Gastrocnemius medialis (tissue), 4 donors: Measurements from ENCODE around the gene RASSF5.

Source experiments
- POLR2A ChIP-seq, 2 donors: fragments of 450-650 bp; IDR thresholded peaks; one replicate each; pipeline ENCODE4 v1.6.1; 2017; ENCODE audit warnings: antibody characterized with exemption in 2 of 2, mild to moderate bottlenecking in 2 of 2, moderate library complexity in 2 of 2
- TF ChIP-seq, protein P1 (sequence below), 5 experiments: fragments of 450-650 bp in 3 of 5; fragments of 200-600 bp in 2 of 5; sonication (generic) in 2 of 5; IDR thresholded peaks in 4 of 5; conservative IDR thresholded peaks in 1 of 5; 1 replicate in 4 of 5; 2 replicates in 1 of 5; pipeline ENCODE4 v1.5.1; 2016 to 2019; ENCODE audit warnings: antibody characterized with exemption in 5 of 5, mild to moderate bottlenecking in 3 of 5, moderate library complexity in 3 of 5

- TF ChIP-seq, protein P1, sequence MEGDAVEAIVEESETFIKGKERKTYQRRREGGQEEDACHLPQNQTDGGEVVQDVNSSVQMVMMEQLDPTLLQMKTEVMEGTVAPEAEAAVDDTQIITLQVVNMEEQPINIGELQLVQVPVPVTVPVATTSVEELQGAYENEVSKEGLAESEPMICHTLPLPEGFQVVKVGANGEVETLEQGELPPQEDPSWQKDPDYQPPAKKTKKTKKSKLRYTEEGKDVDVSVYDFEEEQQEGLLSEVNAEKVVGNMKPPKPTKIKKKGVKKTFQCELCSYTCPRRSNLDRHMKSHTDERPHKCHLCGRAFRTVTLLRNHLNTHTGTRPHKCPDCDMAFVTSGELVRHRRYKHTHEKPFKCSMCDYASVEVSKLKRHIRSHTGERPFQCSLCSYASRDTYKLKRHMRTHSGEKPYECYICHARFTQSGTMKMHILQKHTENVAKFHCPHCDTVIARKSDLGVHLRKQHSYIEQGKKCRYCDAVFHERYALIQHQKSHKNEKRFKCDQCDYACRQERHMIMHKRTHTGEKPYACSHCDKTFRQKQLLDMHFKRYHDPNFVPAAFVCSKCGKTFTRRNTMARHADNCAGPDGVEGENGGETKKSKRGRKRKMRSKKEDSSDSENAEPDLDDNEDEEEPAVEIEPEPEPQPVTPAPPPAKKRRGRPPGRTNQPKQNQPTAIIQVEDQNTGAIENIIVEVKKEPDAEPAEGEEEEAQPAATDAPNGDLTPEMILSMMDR (IDR thresholded peaks at IDR 0.05 in 4 of 5, conservative IDR thresholded peaks at IDR 0.05 in 1 of 5): no peak
- no peak for TF ChIP-seq POLR2A (IDR thresholded peaks at IDR 0.05)
Measured at GRCh38 chr1:206588492-206588891, 81.2 kb downstream of the RASSF5 start.
